GM12878 (cell line): Measurements from ENCODE around the gene COX10. TPM values are rescaled to one million over a fixed set of nuclear protein-coding genes. Genes with fewer than 3 reads are reported as not detected.

Source experiments
- ATAC-seq: fragments of 200-7000 bp; cut with Tn5 transposase; 3 replicates; pipeline ENCODE4 v1.9.1; 2020; ENCODE audit warnings: mild to moderate bottlenecking, moderate library complexity
- BruUV-seq: library from RNA; stranded (reverse); fragments of 400-500 nt; replicated peaks from 2 replicates; lab custom pipeline; 2021; lab: Mats Ljungman, UMichigan
- CTCF ChIA-PET: fragments of 300-600 bp; sonication (Branson Sonifier 250); formaldehyde crosslinking; extraction: SDS; loops from one replicate; lab custom pipeline; 2021; ENCODE audit warnings: inconsistent platforms; lab: Yijun Ruan, JAX
- POLR2A ChIA-PET: fragments of 350-600 bp; formaldehyde crosslinking; extraction: SDS; loops from one replicate; lab custom pipeline; 2021; ENCODE audit warnings: inconsistent platforms; lab: Charles Lee
- RAD21 ChIA-PET: fragments of 300-600 bp; sonication (Branson Sonifier 250); formaldehyde crosslinking; loops from one replicate; lab custom pipeline; 2023; ENCODE audit warnings: antibody characterized with exemption; ENCODE audit not compliant: unreplicated experiment; lab: Charles Lee
- SMC1A ChIA-PET: fragments of 300-600 bp; sonication (Branson Sonifier 250); formaldehyde crosslinking; loops from one replicate; lab custom pipeline; 2023; ENCODE audit not compliant: unreplicated experiment, uncharacterized antibody; lab: Charles Lee
- DNase-seq: peaks from one replicate; pipeline ENCODE4 v3.0.0-alpha.2; 2011; ENCODE audit warnings: low read depth, low spot score
- FAIRE-seq: peaks from 3 replicates; lab custom pipeline; 2011; peaks lifted over from hg19 to GRCh38; lab: Jason Lieb, UNC
- H2AFZ ChIP-seq: 2 replicates; pipeline ENCODE4 v1.6.0; 2011; ENCODE audit warnings: low read depth, low read length, control low read depth; ENCODE audit not compliant: control insufficient read depth
- H3K27ac ChIP-seq: 2 replicates; pipeline ENCODE4 v1.5.1; 2011; ENCODE audit warnings: control low read depth; ENCODE audit not compliant: control insufficient read depth, insufficient read depth
- H3K27me3 ChIP-seq, 2 experiments: replicated peaks in 1 of 2; 2 replicates each; pipeline versions ENCODE4 v1.6.0 to v1.6.1; 2011; ENCODE audit warnings: low read length in 1 of 2; ENCODE audit not compliant: control insufficient read depth in 2 of 2, insufficient read depth in 2 of 2
- H3K36me3 ChIP-seq, 2 experiments: 2 replicates each; pipeline ENCODE4 v1.5.1; 2011; ENCODE audit warnings: low read length in 1 of 2; ENCODE audit not compliant: control insufficient read depth in 2 of 2, insufficient read depth in 2 of 2
- H3K4me1 ChIP-seq: 2 replicates; pipeline ENCODE4 v1.6.1; 2011; ENCODE audit warnings: mild to moderate bottlenecking, low read length, moderate library complexity, mixed read lengths; ENCODE audit not compliant: control insufficient read depth, insufficient read depth
- H3K4me2 ChIP-seq: 2 replicates; pipeline ENCODE4 v1.6.0; 2011; ENCODE audit warnings: control low read depth; ENCODE audit not compliant: control insufficient read depth, insufficient read depth
- H3K4me3 ChIP-seq: fragments of 200-600 bp; sonication (generic); 2 replicates; pipeline ENCODE4 v1.5.1; 2016
- H3K79me2 ChIP-seq: 2 replicates; pipeline ENCODE4 v1.6.0; 2011; ENCODE audit warnings: low read length; ENCODE audit not compliant: control insufficient read depth, insufficient read depth
- H3K9ac ChIP-seq: 2 replicates; pipeline ENCODE4 v1.8.0; 2011; ENCODE audit warnings: low read length, control low read depth, mixed read lengths; ENCODE audit not compliant: control insufficient read depth, insufficient read depth
- H3K9me3 ChIP-seq: replicated peaks from 3 replicates; pipeline ENCODE4 v1.5.1; 2011; ENCODE audit warnings: mild to moderate bottlenecking, low read length; ENCODE audit not compliant: control insufficient read depth, insufficient read depth
- H4K20me1 ChIP-seq: 2 replicates; pipeline ENCODE4 v1.6.0; 2011; ENCODE audit not compliant: control insufficient read depth, insufficient read depth
- ATF7 ChIP-seq: fragments of 450-650 bp; IDR thresholded peaks from 2 replicates; pipeline ENCODE4 v1.6.1; 2016; ENCODE audit warnings: low read depth, mild to moderate bottlenecking
- BACH1 ChIP-seq: fragments of 450-650 bp; IDR thresholded peaks from 2 replicates; pipeline ENCODE4 v1.6.1; 2017; ENCODE audit warnings: mild to moderate bottlenecking, borderline replicate concordance
- ESRRA ChIP-seq: IDR thresholded peaks from 2 replicates; pipeline ENCODE4 v1.6.1; 2012; ENCODE audit warnings: mild to moderate bottlenecking, low read length, improper control_type of control experiment
- HDGF ChIP-seq: fragments of 450-650 bp; IDR thresholded peaks from 2 replicates; pipeline ENCODE4 v1.6.1; 2016; ENCODE audit warnings: antibody characterized with exemption
- HSF1 ChIP-seq: fragments of 150-350 bp; IDR thresholded peaks from 2 replicates; pipeline ENCODE4 v1.6.1; 2014; ENCODE audit warnings: mild to moderate bottlenecking, low read depth, low read length
- MYC ChIP-seq: IDR thresholded peaks from 2 replicates; pipeline ENCODE4 v1.6.1; 2011; ENCODE audit warnings: mild to moderate bottlenecking, low read length, moderate library complexity, inconsistent platforms; ENCODE audit not compliant: insufficient read depth, insufficient replicate concordance, insufficient read length, severe bottlenecking
- NR2C1 ChIP-seq: fragments of 450-650 bp; IDR thresholded peaks from 2 replicates; pipeline ENCODE4 v1.6.1; 2017; ENCODE audit warnings: antibody characterized with exemption, mild to moderate bottlenecking, moderate library complexity
- RCOR1 ChIP-seq: conservative IDR thresholded peaks from 2 replicates; pipeline ENCODE4 v1.6.1; 2012; ENCODE audit warnings: low read depth, low read length, improper control_type of control experiment
- SUPT20H ChIP-seq: IDR thresholded peaks from 2 replicates; pipeline ENCODE4 v1.6.1; 2011; ENCODE audit warnings: low read depth, mild to moderate bottlenecking, low read length, moderate library complexity, borderline replicate concordance; ENCODE audit not compliant: control insufficient read depth
- USF1 ChIP-seq: IDR thresholded peaks from 2 replicates; pipeline ENCODE4 v1.6.1; 2011; ENCODE audit warnings: borderline replicate concordance, low read depth, mild to moderate bottlenecking, moderate library complexity, mixed read lengths, low read length; ENCODE audit not compliant: insufficient read depth; ENCODE audit errors: extremely low read length
- WGBS: methylation state at CpG from one replicate; pipeline ENCODE4 v1.1.6; 2016; ENCODE audit warnings: low lambda C conversion rate; ENCODE audit not compliant: insufficient replicate concordance, insufficient coverage; ENCODE audit errors: missing lambda C conversion rate; 5-methylcytosine and 5-hydroxymethylcytosine counted together
- in situ Hi-C: fragments of 300-500 bp; cut with MboI; formaldehyde crosslinking; loops from 9 replicates; pipeline ENCODE4 v1.14.3; 2018; ENCODE audit warnings: mixed read lengths
- intact Hi-C: fragments of 100-400 bp; cut with micrococcal nuclease; formaldehyde crosslinking; loops from one replicate; pipeline ENCODE4 v1.14.2; 2022; ENCODE audit not compliant: unreplicated experiment
- polyA plus RNA-seq, 11 experiments: library from polyadenylated mRNA; depleted of rRNA in 4 of 11; unstranded in 6 of 11; stranded (reverse) in 5 of 11; fragments of >200 nt; fragmentation: Nextera tagmentation in 4 of 11; fragmentation: Illumina TruSeq in 1 of 11; extraction: Ambion mirVana in 4 of 11; extraction: Trizol in 1 of 11; gene quantifications; 1 replicate in 1 of 11; 2 replicates in 10 of 11; pipeline versions ENCODE4 v1.2.1 to v1.2.3, GENCODE V29; 2011 to 2016; ENCODE audit warnings: inconsistent platforms in 2 of 11, missing spikeins in 2 of 11, low read depth in 1 of 11
- total RNA-seq, 4 experiments: library from RNA; depleted of rRNA in 3 of 4; stranded (reverse); fragments of >200 nt in 3 of 4; fragmentation: Illumina TruSeq in 1 of 4; extraction: Trizol in 1 of 4; gene quantifications; 2 replicates each; pipeline versions ENCODE4 v1.2.1 to v1.2.3, GENCODE V29; 2013 to 2021

COX10 gene
- total and polyA plus RNA-seq, 10 of the 15 experiments (the other 5 are each of a cell fraction or from before 2014, with no cell fraction given), result 9.6 to 29.4 (median 21.3) TPM

GRCh38 chr17:14101976-14102375, 32.7 kb downstream of the COX10 start:
- Histone ChIP-seq H3K36me3 (peaks cover 0 to 6% of the 10 kb centered on the region in 2 experiments; a peak in 2 of 4 replicates), H3K9ac (no peak overlapping the region), H3K27me3 (no peaks in the 10 kb centered on the region), H3K4me3 (no peak overlapping the region), H3K4me1 (no peaks in the 10 kb centered on the region), H3K79me2 (no peaks in the 10 kb centered on the region; the same call in 1 of the 2 replicates), H3K27ac (no peak overlapping the region), H3K4me2 (no peak overlapping the region), H2AFZ (no peak overlapping the region), H3K9me3 (no peaks in the 10 kb centered on the region), H4K20me1 (no peaks in the 10 kb centered on the region)
- ChIA-PET POLR2A (no interaction called here), RAD21 (no interaction called here), CTCF (no interaction called here), SMC1A (no interaction called here)
- WGBS, result 68% methylated on average over 3 of the region's 3 CpGs
- FAIRE-seq (no peak), DNase-seq (no peak), ATAC-seq (no peak)
- intact Hi-C loops (no loop called here), in situ Hi-C loops (no loop called here)
- BruUV-seq, result no TSS peak
- TF ChIP-seq BACH1, result no peak

GRCh38 chr17:14103836-14104235, 34.5 kb downstream of the COX10 start:
- SMC1A ChIA-PET, result no interaction called here
- Histone ChIP-seq H3K4me1 (no peaks in the 10 kb centered on the region; the same call in 1 of the 2 replicates), H3K9ac (no peak overlapping the region), H2AFZ (no peak overlapping the region), H3K27me3 (no peaks in the 10 kb centered on the region), H4K20me1 (no peaks in the 10 kb centered on the region), H3K79me2 (no peaks in the 10 kb centered on the region; the same call in none of the 2 replicates), H3K9me3 (no peaks in the 10 kb centered on the region), H3K36me3 (peaks cover 0 to 6% of the 10 kb centered on the region in 2 experiments; a peak in 3 of 4 replicates), H3K27ac (no peak overlapping the region), H3K4me3 (no peak overlapping the region), H3K4me2 (no peak overlapping the region)
- 91% methylated on average over 8 of the region's 8 CpGs for WGBS
- RAD21 ChIA-PET, result no interaction called here
- FAIRE-seq (no peak), ATAC-seq (no peak), DNase-seq (no peak)
- CTCF ChIA-PET, result no interaction called here
- no peak for TF ChIP-seq HSF1
- no peak for TF ChIP-seq MYC
- no peak for TF ChIP-seq SUPT20H
- TF ChIP-seq ESRRA, result no peak
- no peak for TF ChIP-seq ATF7
- no peak for TF ChIP-seq RCOR1
- TF ChIP-seq HDGF, result no peak
- TF ChIP-seq NR2C1, result no peak
- TF ChIP-seq USF1, result no peak
- POLR2A ChIA-PET, result no interaction called here
- in situ Hi-C loops (no loop called here), intact Hi-C loops (no loop called here)
- BruUV-seq, result no TSS peak
